ENCODE results near the gene COL25A1. TPM values are rescaled to one million over a fixed set of nuclear protein-coding genes. Genes with fewer than 3 reads are reported as not detected.

COL25A1 gene
- total RNA-seq, 6 donors from 2014 or later, result 0.15 to 0.79 (median 0.27) TPM; not detected in 2

- Histone ChIP-seq H3K9me3 (no peaks in the 10 kb centered on the region), H3K36me3 (no peaks in the 10 kb centered on the region), H3K27ac (no peak overlapping the region), H3K4me3 (no peak overlapping the region), H3K27me3 (no peaks in the 10 kb centered on the region), H3K4me1 (no peaks in the 10 kb centered on the region)
- TF ChIP-seq POLR2AphosphoS5 (IDR thresholded peaks at IDR 0.05), result no peak
- no peak for TF ChIP-seq CTCF (IDR thresholded peaks at IDR 0.05)
- no peak for TF ChIP-seq POLR2A (IDR thresholded peaks at IDR 0.05)
- TF ChIP-seq EP300 (IDR thresholded peaks at IDR 0.05), result no peak
- DNase-seq, result no peak
- ATAC-seq (ENCODE audit: low FRiP score in 2 of 2), result no peak
- WGBS, 2 donors, result 0% methylated on average over 1 of the region's 1 CpG
These were observed 331.0 kb downstream of the COL25A1 start for GRCh38 chr4:108971473-108971872.

- DNase-seq (no peak), ATAC-seq (ENCODE audit: low FRiP score in 2 of 2) (no peak)
- H3K36me3 ChIP-seq, result no peaks in the 10 kb centered on the region
- WGBS, 2 donors, result 61 to 67% methylated on average over 3 of the region's 3 CpGs
- no peak overlapping the region for H3K27ac ChIP-seq
- no peaks in the 10 kb centered on the region for H3K9me3 ChIP-seq
- H3K4me1 ChIP-seq, result no peaks in the 10 kb centered on the region
- H3K4me3 ChIP-seq, result no peak overlapping the region
- no peak for TF ChIP-seq POLR2AphosphoS5 (IDR thresholded peaks at IDR 0.05)
- no peaks in the 10 kb centered on the region for H3K27me3 ChIP-seq
These were observed 336.9 kb downstream of the COL25A1 start for GRCh38 chr4:108965472-108966076.

GRCh38 chr4:108965016-108965415, 337.4 kb downstream of the COL25A1 start:
- 57 to 58% methylated on average over 2 of the region's 2 CpGs for WGBS, 2 donors
- Histone ChIP-seq H3K4me3 (no peak overlapping the region), H3K27ac (no peak overlapping the region), H3K36me3 (no peaks in the 10 kb centered on the region), H3K9me3 (no peaks in the 10 kb centered on the region), H3K27me3 (no peaks in the 10 kb centered on the region), H3K4me1 (no peaks in the 10 kb centered on the region)
- no peak for TF ChIP-seq EP300 (IDR thresholded peaks at IDR 0.05)
- TF ChIP-seq POLR2A (IDR thresholded peaks at IDR 0.05), result no peak
- DNase-seq (no peak), ATAC-seq (ENCODE audit: low FRiP score in 2 of 2) (no peak)

- Histone ChIP-seq H3K9me3 (no peaks in the 10 kb centered on the region), H3K4me1 (no peaks in the 10 kb centered on the region), H3K27ac (no peak overlapping the region), H3K27me3 (no peaks in the 10 kb centered on the region), H3K36me3 (no peaks in the 10 kb centered on the region), H3K4me3 (no peak overlapping the region)
- TF ChIP-seq EP300 (IDR thresholded peaks at IDR 0.05) (no peak), POLR2A (IDR thresholded peaks at IDR 0.05) (no peak), CTCF (IDR thresholded peaks at IDR 0.05) (no peak), POLR2AphosphoS5 (IDR thresholded peaks at IDR 0.05) (no peak)
- ATAC-seq (ENCODE audit: low FRiP score in 2 of 2) (no peak), DNase-seq (no peak)
- WGBS, 2 donors, result 85 to 87% methylated on average over 1 of the region's 1 CpG
These were observed 338.5 kb downstream of the COL25A1 start for GRCh38 chr4:108963910-108964309.

GRCh38 chr4:108959491-108959890, 343.0 kb downstream of the COL25A1 start:
- TF ChIP-seq POLR2AphosphoS5 (IDR thresholded peaks at IDR 0.05) (no peak), CTCF (IDR thresholded peaks at IDR 0.05) (no peak), EP300 (IDR thresholded peaks at IDR 0.05) (no peak), POLR2A (IDR thresholded peaks at IDR 0.05) (no peak)
- H3K36me3 ChIP-seq, result no peaks in the 10 kb centered on the region
- DNase-seq (no peak), ATAC-seq (ENCODE audit: low FRiP score in 2 of 2) (no peak)
- H3K9me3 ChIP-seq, result no peaks in the 10 kb centered on the region
- H3K27ac ChIP-seq, result no peak overlapping the region
- H3K4me3 ChIP-seq, result no peak overlapping the region
- H3K4me1 ChIP-seq, result no peaks in the 10 kb centered on the region
- no peaks in the 10 kb centered on the region for H3K27me3 ChIP-seq

- H3K27ac ChIP-seq, result no peak overlapping the region
- H3K36me3 ChIP-seq, result no peaks in the 10 kb centered on the region
- no peaks in the 10 kb centered on the region for H3K27me3 ChIP-seq
- 87 to 89% methylated on average over 3 of the region's 3 CpGs for WGBS, 2 donors
- no peak overlapping the region for H3K4me3 ChIP-seq
- no peaks in the 10 kb centered on the region for H3K9me3 ChIP-seq
- TF ChIP-seq POLR2AphosphoS5 (IDR thresholded peaks at IDR 0.05) (no peak), POLR2A (IDR thresholded peaks at IDR 0.05) (no peak), CTCF (IDR thresholded peaks at IDR 0.05) (no peak), EP300 (IDR thresholded peaks at IDR 0.05) (no peak)
- H3K4me1 ChIP-seq, result no peaks in the 10 kb centered on the region
- DNase-seq (no peak), ATAC-seq (ENCODE audit: low FRiP score in 2 of 2) (no peak)
These were observed 347.6 kb downstream of the COL25A1 start for GRCh38 chr4:108954880-108955279.

Measured in upper lobe of left lung (tissue), 6 donors.